Keratinocyte (primary cell): ENCODE data around the gene VSNL1. TPM values are rescaled to one million over a fixed set of nuclear protein-coding genes. Genes with fewer than 3 reads are reported as not detected.

Experiments used
- DNase-seq: peaks from one replicate; pipeline ENCODE4 v3.0.0-alpha.2; 2011; ENCODE audit warnings: low read depth, missing footprints, low spot score
- FAIRE-seq: peaks from 2 replicates; lab custom pipeline; 2011; peaks lifted over from hg19 to GRCh38; lab: Jason Lieb, UNC
- H2AFZ ChIP-seq: 2 replicates; pipeline ENCODE4 v1.6.0; 2012; ENCODE audit warnings: low read length, control low read depth, inconsistent platforms; ENCODE audit not compliant: control insufficient read depth
- H3K27ac ChIP-seq: 2 replicates; pipeline ENCODE4 v1.5.1; 2011; ENCODE audit warnings: low read length; ENCODE audit not compliant: control insufficient read depth, insufficient read depth
- H3K27me3 ChIP-seq: 3 replicates; pipeline ENCODE4 v1.6.0; 2011; ENCODE audit warnings: low read length; ENCODE audit not compliant: control insufficient read depth, insufficient read depth; ENCODE audit errors: extremely low read depth
- H3K36me3 ChIP-seq, 2 experiments: 2 replicates in 1 of 2; 3 replicates in 1 of 2; pipeline ENCODE4 v1.5.1; 2011; ENCODE audit warnings: low read length in 2 of 2, mild to moderate bottlenecking in 1 of 2; ENCODE audit not compliant: control insufficient read depth in 2 of 2, insufficient read depth in 2 of 2; ENCODE audit errors: extremely low read depth in 1 of 2
- H3K4me1 ChIP-seq: 3 replicates; pipeline ENCODE4 v1.5.1; 2011; ENCODE audit warnings: low read length; ENCODE audit not compliant: control insufficient read depth, insufficient read depth; ENCODE audit errors: extremely low read depth
- H3K4me2 ChIP-seq: 3 replicates; pipeline ENCODE4 v1.6.0; 2011; ENCODE audit warnings: low read depth, low read length; ENCODE audit not compliant: control insufficient read depth, insufficient read depth; ENCODE audit errors: extremely low read depth
- H3K4me3 ChIP-seq, 3 experiments: fragments of 200-600 bp in 1 of 3; sonication (generic) in 1 of 3; 2 replicates in 2 of 3; 3 replicates in 1 of 3; pipeline ENCODE4 v1.5.1; 2011 to 2016; ENCODE audit warnings: low read length in 3 of 3, mild to moderate bottlenecking in 3 of 3, control low read depth in 2 of 3, inconsistent platforms in 1 of 3, low read depth in 1 of 3, mixed read lengths in 1 of 3, mixed run types in 1 of 3, moderate library complexity in 1 of 3; ENCODE audit not compliant: control insufficient read depth in 2 of 3, insufficient read depth in 2 of 3; ENCODE audit errors: extremely low read depth in 1 of 3
- H3K79me2 ChIP-seq: 2 replicates; pipeline ENCODE4 v1.6.0; 2012; ENCODE audit warnings: low read length; ENCODE audit not compliant: control insufficient read depth, insufficient read depth
- H3K9ac ChIP-seq: 3 replicates; pipeline ENCODE4 v1.6.0; 2011; ENCODE audit warnings: low read length; ENCODE audit not compliant: control insufficient read depth, insufficient read depth; ENCODE audit errors: extremely low read depth
- H3K9me1 ChIP-seq: 3 replicates; pipeline ENCODE4 v1.6.0; 2011; ENCODE audit warnings: low read length; ENCODE audit not compliant: control insufficient read depth, insufficient read depth; ENCODE audit errors: extremely low read depth
- H3K9me3 ChIP-seq: 2 replicates; pipeline ENCODE4 v1.5.1; 2012; ENCODE audit warnings: low read depth, low read length; ENCODE audit not compliant: control insufficient read depth
- H4K20me1 ChIP-seq: 3 replicates; pipeline ENCODE4 v1.6.0; 2011; ENCODE audit warnings: low read length; ENCODE audit not compliant: control insufficient read depth, insufficient read depth; ENCODE audit errors: extremely low read depth
- EZH2 ChIP-seq: IDR thresholded peaks from one replicate; pipeline ENCODE4 v1.6.1; 2012; ENCODE audit warnings: inconsistent platforms, mild to moderate bottlenecking, low read length, moderate library complexity
- dilution Hi-C: fragments of 300-500 bp; cut with MboI; formaldehyde crosslinking; loops from one replicate; pipeline ENCODE4 v1.7.0; 2020; ENCODE audit warnings: low sequenced_read_pairs; ENCODE audit not compliant: extremely low pct_ligation_motif_present
- polyA plus RNA-seq, 5 experiments: library from polyadenylated mRNA; depleted of rRNA in 3 of 5; stranded (reverse) in 3 of 5; stranded (forward) in 1 of 5; unstranded in 1 of 5; fragments of >200 nt; gene quantifications; 1 replicate in 1 of 5; 2 replicates in 3 of 5; 3 replicates in 1 of 5; pipeline versions ENCODE4 v1.2.1 to v1.2.3, GENCODE V29; 2011 to 2012; ENCODE audit warnings: missing spikeins in 2 of 5, low read depth in 1 of 5, low replicate concordance in 1 of 5
- TF ChIP-seq, protein P1 (sequence below), 3 experiments: IDR thresholded peaks in 1 of 3; conservative IDR thresholded peaks in 1 of 3; optimal IDR thresholded peaks in 1 of 3; 2 replicates in 2 of 3; 3 replicates in 1 of 3; pipeline versions ENCODE3 to v1.5.1; 2011; ENCODE audit warnings: low read length in 3 of 3, mild to moderate bottlenecking in 3 of 3, moderate library complexity in 2 of 3, control low read depth in 1 of 3, inconsistent platforms in 1 of 3; ENCODE audit not compliant: insufficient read depth in 2 of 3; ENCODE audit errors: extremely low read depth in 1 of 3

The VSNL1 gene
- polyA plus RNA-seq, 1 donor (not counting 4 experiments of a cell fraction or from before 2014, with no cell fraction given): 32.1 TPM

DNA sequence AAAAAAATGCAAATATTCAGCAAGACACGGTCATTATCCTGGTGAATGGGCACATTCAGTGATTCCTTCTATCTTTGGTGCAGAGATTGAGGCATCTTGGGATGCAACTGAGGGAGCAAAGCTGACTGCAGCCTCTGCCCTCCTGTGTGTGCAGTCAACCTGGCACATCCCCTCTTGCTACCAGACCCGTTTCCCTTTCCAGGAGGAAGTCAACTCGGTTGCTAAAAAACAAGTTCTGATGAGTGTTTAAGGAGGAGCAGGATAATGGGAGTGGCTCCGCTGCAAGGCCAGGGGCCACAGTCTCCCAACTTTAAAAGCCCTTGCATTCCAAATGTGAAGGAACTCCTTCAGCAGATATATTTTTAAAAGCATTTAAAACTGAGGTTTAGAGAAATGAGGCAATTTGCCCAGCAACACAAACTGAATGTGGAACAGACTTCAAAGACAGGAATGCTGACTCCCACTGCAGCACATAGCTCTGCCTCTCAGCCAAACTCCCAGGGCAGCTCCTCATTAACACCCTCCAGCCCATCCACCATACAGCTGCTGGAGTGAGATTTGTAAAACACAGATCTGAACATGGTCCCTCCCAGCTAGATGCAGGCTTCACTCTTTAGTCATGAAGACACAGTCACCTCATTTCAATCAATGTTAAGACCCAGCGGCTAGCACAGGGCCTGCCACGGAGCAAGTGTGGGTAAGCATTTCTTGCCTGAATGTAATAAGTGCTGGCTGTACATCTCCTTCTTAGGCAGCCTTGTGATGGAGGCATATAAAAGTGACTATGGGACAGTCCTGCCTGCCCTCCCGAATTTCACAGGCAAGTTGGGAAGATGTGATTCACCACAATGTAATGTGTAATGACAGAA, 54.3 kb downstream of the VSNL1 start:
- Histone ChIP-seq H3K9me3 (no peaks in the 10 kb centered on the region), H3K27me3 (no peaks in the 10 kb centered on the region), H3K36me3 (no peaks in the 10 kb centered on the region), H3K9me1 (no peaks in the 10 kb centered on the region), H3K9ac (peak overlapping the region; percentile 23), H3K79me2 (no peaks in the 10 kb centered on the region), H3K4me1 (peaks cover 64% of the 10 kb centered on the region), H3K4me3 (no peak overlapping the region), H2AFZ (peak overlapping the region; percentile 4), H3K4me2 (peak overlapping the region; percentile 43), H4K20me1 (no peaks in the 10 kb centered on the region), H3K27ac (peak overlapping the region; percentile 42)
- DNase-seq: no peak
- dilution Hi-C loops: no loop called here
- TF ChIP-seq EZH2: no peak
- TF ChIP-seq, protein P1, sequence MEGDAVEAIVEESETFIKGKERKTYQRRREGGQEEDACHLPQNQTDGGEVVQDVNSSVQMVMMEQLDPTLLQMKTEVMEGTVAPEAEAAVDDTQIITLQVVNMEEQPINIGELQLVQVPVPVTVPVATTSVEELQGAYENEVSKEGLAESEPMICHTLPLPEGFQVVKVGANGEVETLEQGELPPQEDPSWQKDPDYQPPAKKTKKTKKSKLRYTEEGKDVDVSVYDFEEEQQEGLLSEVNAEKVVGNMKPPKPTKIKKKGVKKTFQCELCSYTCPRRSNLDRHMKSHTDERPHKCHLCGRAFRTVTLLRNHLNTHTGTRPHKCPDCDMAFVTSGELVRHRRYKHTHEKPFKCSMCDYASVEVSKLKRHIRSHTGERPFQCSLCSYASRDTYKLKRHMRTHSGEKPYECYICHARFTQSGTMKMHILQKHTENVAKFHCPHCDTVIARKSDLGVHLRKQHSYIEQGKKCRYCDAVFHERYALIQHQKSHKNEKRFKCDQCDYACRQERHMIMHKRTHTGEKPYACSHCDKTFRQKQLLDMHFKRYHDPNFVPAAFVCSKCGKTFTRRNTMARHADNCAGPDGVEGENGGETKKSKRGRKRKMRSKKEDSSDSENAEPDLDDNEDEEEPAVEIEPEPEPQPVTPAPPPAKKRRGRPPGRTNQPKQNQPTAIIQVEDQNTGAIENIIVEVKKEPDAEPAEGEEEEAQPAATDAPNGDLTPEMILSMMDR (optimal IDR thresholded peaks at IDR 0.05 in 1 of 3, IDR thresholded peaks at IDR 0.05 in 1 of 3, conservative IDR thresholded peaks at IDR 0.05 in 1 of 3; ENCODE audit: extremely low read depth in 1 of 3, insufficient read depth in 2 of 3, low read length in 3 of 3): no peak
- FAIRE-seq: peak; percentile 72

DNA sequence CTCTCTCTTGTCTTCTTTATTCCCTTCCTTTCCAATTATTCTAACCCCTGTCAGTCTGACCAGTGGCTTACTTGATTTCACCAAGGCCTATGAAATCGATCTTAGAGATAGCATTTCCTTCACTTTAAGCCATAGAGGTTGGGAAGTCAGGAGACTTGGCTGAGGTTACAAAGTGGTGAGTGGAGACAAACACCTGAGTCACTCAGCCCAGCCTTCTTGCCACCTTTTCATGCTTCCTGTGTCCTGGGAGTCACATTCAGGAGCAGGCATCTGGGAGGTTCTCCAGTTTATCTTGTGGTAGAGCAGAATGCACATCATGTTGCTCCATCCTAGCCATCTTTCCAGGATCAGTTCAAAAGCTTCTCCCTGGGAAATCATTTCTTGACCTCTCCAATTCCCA, 59.1 kb downstream of the VSNL1 start:
- Histone ChIP-seq H2AFZ (no peak overlapping the region), H4K20me1 (no peaks in the 10 kb centered on the region)

More for the DNA sequence above, 59.1 kb downstream of the VSNL1 start:
- FAIRE-seq (peak; percentile 84), DNase-seq (no peak)
- dilution Hi-C loops: no loop called here
- Histone ChIP-seq H3K27me3 (no peaks in the 10 kb centered on the region), H3K9me1 (no peaks in the 10 kb centered on the region), H3K9ac (no peak overlapping the region), H3K79me2 (no peaks in the 10 kb centered on the region), H3K4me1 (peaks cover 21% of the 10 kb centered on the region), H3K4me2 (no peak overlapping the region), H3K27ac (no peak overlapping the region), H3K36me3 (no peaks in the 10 kb centered on the region), H3K4me3 (no peak overlapping the region), H3K9me3 (no peaks in the 10 kb centered on the region)
- TF ChIP-seq, protein P1 (optimal IDR thresholded peaks at IDR 0.05 in 1 of 3, IDR thresholded peaks at IDR 0.05 in 1 of 3, conservative IDR thresholded peaks at IDR 0.05 in 1 of 3; ENCODE audit: extremely low read depth in 1 of 3, insufficient read depth in 2 of 3, low read length in 3 of 3): no peak
- TF ChIP-seq EZH2: no peak
